HG02973 (cell line): ENCODE measurements around the gene CD28.
A peak's percentile ranks its signal among the peaks of the same experiment; 100 is the strongest.
"Not testable (repeated sequence)": the region's sequence is repeated elsewhere in the genome, so short reads cannot be mapped to it uniquely, and the experiment has no call there.

ENCODE experiments used
- ATAC-seq: cut with Tn5 transposase; IDR thresholded peaks from one replicate; pipeline ENCODE4 v1.9.1; 2021; ENCODE audit warnings: moderate library complexity; ENCODE audit not compliant: unreplicated experiment

Gene CD28

DNA sequence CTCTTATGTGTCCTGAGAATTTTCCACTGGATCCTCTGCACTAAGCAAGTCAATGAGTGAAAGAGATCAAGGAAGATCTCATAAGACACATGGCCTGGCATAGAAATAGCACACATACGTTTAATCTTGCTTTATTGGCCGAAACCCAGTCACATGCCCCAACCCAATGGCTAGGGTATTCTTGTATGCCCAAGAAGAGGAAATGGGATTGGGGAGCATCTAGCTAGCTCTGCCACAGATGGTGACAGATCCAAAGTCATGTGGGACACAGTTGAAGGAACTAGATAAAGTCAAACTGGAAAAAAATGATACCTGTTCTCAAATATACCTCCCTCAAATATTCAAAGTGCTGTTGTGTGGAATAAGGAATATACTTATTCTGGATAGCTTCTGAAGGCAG, 74.7 kb downstream of the CD28 start:
- no peak for ATAC-seq

DNA sequence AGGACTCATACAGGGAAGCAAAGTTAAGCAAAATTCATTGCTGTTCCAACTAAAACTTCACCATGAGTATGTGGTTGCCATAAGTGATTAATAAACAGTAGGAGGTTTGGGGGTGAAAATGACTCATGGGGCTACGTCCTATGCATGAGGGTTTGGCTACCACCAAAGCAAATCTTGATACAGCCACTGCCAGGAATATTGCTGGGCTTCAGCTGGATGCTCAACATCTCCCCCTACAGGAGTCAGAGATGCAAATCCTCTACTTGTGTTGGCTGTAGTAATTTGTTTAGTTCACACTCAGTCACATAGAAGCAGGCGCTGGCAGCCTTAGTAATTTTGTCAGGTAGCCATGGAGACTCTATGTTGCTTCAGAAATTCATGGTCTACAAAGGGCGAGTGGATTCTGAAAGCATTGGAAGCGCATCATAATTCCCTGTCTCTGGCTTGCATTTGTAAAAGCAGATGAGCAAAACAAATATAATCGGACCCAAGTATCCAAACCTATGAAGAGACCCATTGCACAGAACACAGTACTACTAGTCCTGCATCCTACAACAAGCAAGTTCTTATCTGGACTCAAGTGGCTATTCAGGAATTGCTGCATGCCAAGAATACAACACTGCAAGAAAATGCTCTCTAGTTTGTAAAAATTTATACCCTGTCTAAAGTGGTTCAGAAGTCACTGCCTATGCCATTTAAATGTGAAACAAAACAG, 76.0 kb downstream of the CD28 start:
- ATAC-seq, result peak; percentile 63

DNA sequence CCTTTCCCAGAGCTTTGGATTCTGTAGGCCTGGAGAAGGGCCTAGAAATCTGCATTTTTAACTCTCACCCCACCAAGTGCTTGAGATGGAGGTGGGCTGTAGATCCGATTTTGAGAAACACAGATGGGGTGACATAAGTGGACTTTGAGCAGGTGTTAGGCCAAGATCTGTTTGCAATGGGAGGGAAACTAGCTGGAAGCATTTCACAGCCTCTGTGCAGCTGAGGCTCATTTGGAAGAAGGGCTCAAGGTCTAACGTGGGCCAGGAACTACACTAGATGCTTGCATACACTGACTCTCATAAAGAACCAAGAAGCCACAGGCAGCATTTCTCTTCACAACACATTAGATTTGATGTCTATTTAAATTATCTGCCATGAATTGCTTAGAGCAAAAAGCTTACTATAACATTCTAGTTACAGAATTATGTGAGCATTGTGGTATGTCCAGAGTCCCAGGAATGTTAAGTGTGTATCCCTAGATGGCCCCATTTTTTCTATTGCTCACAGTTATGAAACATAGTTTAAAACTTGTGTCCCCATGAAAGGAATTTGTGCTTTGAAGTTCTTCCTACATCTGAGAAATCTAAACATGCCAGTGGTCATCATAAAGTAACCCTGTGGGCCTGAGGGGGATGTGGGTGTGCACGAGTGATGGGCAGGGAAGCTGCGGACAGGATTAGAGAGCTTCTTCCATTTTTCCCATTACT, 77.2 kb downstream of the CD28 start:
- ATAC-seq, result no peak

GRCh38 chr2:203784710-203785270, 78.4 kb downstream of the CD28 start:
- ATAC-seq, result not testable (repeated sequence)

GRCh38 chr2:203785391-203786110, 79.1 kb downstream of the CD28 start:
- not testable (repeated sequence) for ATAC-seq

DNA sequence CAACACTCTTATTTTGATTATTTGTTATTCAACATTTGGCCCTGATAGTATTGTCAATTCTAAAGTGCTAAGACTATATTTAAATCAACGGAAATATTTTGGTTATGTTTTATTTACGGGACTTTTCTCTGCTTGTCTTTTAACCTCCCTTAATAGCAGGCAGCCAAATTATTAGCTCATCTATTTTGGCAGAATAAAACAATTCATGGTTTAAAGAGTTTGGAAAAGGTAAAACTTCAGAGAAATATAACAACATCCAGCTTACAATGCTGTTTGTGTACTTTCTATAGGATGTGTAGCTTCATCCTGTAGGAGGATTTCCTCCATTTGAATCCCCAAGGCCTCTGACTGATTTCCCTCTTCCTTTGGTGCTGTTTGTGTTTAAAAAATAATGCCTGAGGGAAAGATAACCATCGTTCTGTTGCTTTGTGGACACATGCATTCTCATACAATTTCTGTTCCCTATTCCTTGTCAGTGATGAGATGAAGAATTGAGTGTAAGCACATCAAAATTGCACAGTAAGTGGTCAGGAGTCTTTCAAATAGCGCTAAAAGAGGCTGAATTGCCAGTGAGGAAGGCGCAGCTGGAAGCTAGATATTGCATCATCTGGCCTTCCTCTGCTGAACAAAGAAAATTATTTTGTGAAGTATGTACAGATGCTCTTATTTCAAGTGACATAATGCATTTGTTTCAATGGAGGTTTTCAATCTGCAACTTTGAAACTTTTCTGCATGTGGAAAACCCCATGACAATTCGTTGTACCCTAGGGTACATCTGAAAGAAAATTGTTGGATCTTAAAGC, 80.3 kb downstream of the CD28 start:
- no peak for ATAC-seq

- no peak for ATAC-seq
These were observed 81.5 kb downstream of the CD28 start for GRCh38 chr2:203787979-203788378.
